ENCODE measurements around the gene C1QTNF5. TPM values are rescaled to one million over a fixed set of nuclear protein-coding genes. Genes with fewer than 3 reads are reported as not detected.
A peak's percentile ranks its signal among the peaks of the same experiment; 100 is the strongest.

The C1QTNF5 gene
- total and polyA plus RNA-seq, 5 donors from 2014 or later: not detected

DNA sequence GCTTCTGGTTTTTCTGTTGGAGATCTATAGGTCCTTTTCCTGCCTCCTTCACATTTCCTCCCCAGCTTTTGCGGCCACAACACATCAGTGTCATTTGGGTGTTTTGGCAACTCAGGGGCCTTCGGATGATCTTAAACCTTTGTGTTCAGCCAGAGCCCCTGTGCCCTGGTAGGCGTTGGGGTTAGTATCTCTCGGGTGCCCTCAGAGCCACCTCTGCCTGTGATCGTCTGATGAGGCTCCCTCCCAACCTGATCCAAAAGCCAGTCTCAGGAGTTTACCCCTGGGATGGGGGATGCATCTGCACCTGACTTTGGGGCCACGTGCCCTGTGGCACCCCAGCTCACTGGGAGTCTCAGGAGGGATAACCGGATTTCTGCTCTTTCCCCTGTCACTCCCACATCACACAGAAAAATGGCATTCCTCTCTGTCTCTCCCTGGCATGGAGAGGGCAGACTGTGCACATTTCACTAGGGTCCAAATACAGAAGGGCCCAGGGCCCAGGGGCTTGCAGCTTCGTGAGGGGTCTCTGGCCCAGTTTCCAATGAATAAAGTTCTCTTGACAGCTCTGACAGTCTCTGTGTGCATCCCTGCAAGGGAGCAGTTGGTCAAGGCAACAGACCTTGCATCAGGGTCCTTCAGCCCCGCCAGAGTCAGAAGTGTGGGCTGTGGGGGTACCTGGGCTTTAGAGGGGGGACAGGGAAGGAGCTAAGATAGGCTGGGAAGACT lies 3.8 kb downstream of the C1QTNF5 start:
- Histone ChIP-seq H3K9me3 (ENCODE audit: control insufficient read depth in 2 of 2, low read length in 2 of 2) (no peaks in the 10 kb centered on the region), H3K4me1 (ENCODE audit: control insufficient read depth, insufficient read depth, low read length, poor library complexity, severe bottlenecking) (peaks cover 41% of the 10 kb centered on the region), H3K27me3 (ENCODE audit: control insufficient read depth, insufficient read depth, low read length) (peaks cover 4% of the 10 kb centered on the region), H3K4me3 (ENCODE audit: low read depth, low read length) (no peak overlapping the region), H3K27ac (ENCODE audit: insufficient read depth, low read length, poor library complexity, severe bottlenecking) (no peak overlapping the region), H3K36me3 (ENCODE audit: control insufficient read depth, insufficient read depth, low read length) (no peaks in the 10 kb centered on the region)
- ATAC-seq (ENCODE audit: low read depth in 2 of 2) (no peak), DNase-seq (no peak)
- Mint-ChIP-seq H3K4me3 (peak overlapping the region; percentile 74 to 94 (median 84)), H3K27ac (peak overlapping the region in 1 of 3 donors; percentile 25), H3K36me3 (peaks cover 11% of the 10 kb centered on the region), H3K9me3 (peaks cover 0 to 5% (median 0%) of the 10 kb centered on the region in 7 donors), H3K4me1 (peaks cover 12 to 65% (median 33%) of the 10 kb centered on the region in 4 donors), H3K27me3 (peaks cover 41% of the 10 kb centered on the region)

DNA sequence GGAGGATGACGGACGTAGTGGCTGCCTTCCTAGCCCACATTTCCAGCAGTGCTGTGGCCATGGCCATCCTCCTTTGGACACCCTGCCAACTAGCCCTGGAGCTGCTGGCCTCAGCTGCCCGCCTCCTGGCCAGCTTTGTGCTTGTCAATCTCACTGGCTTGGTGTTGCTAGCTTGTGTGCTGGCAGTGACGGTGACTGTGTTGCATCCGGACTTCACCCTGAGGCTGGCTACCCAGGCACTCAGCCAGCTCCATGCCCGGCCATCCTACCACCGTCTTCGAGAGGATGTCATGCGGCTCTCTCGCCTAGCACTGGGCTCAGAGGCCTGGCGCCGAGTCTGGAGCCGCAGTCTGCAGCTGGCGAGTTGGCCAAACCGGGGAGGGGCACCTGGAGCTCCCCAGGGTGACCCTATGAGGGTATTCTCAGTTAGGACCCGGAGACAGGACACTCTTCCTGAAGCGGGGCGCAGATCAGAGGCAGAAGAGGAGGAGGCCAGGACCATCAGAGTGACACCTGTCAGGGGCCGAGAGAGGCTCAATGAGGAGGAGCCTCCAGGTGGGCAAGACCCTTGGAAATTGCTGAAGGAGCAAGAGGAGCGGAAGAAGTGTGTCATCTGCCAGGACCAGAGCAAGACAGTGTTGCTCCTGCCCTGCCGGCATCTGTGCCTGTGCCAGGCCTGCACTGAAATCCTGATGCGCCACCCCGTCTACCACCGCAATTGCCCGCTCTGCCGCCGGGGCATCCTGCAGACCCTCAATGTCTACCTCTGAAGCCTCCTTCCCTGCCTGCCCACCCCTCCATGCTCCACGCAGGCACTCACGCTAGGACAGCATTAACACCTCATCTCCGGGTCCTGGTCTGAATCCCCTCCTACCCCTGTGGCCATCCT lies 4.8 kb downstream of the C1QTNF5 start:
- Histone ChIP-seq H3K9me3 (ENCODE audit: control insufficient read depth in 2 of 2, low read length in 2 of 2) (no peaks in the 10 kb centered on the region), H3K27me3 (ENCODE audit: control insufficient read depth, insufficient read depth, low read length) (peaks cover 2% of the 10 kb centered on the region), H3K27ac (ENCODE audit: insufficient read depth, low read length, poor library complexity, severe bottlenecking) (no peak overlapping the region), H3K36me3 (ENCODE audit: control insufficient read depth, insufficient read depth, low read length) (no peaks in the 10 kb centered on the region), H3K4me1 (ENCODE audit: control insufficient read depth, insufficient read depth, low read length, poor library complexity, severe bottlenecking) (peaks cover 40% of the 10 kb centered on the region), H3K4me3 (ENCODE audit: low read depth, low read length) (no peak overlapping the region)
- peaks cover 12 to 60% (median 30%) of the 10 kb centered on the region in 4 donors for H3K4me1 Mint-ChIP-seq
- H3K27me3 Mint-ChIP-seq: peaks cover 31% of the 10 kb centered on the region
- ATAC-seq (ENCODE audit: low read depth in 2 of 2) (no peak), DNase-seq (no peak)
- H3K27ac Mint-ChIP-seq: peak overlapping the region in 1 of 3 donors; percentile 97
- H3K9me3 Mint-ChIP-seq: peaks cover 0 to 5% (median 0%) of the 10 kb centered on the region in 7 donors
- H3K4me3 Mint-ChIP-seq: peak overlapping the region; percentile 93 to 98 (median 96)
- peaks cover 11% of the 10 kb centered on the region for H3K36me3 Mint-ChIP-seq

DNA sequence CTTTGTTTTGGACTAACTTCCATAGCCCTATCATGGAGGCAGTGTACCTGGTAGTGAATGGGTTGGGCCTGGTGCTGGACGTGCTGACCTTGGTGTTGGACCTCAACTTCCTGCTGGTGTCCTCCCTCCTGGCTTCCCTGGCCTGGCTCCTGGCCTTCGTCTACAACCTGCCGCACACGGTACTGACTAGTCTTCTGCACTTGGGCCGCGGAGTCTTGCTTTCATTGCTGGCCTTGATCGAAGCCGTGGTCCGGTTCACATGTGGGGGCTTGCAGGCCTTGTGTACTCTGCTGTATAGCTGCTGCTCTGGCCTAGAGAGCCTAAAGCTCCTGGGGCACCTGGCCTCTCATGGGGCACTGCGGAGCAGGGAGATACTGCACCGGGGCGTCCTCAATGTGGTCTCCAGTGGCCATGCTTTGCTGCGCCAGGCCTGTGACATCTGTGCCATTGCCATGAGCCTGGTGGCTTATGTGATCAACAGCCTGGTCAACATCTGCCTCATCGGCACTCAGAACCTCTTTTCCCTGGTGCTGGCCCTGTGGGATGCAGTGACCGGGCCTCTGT lies 5.5 kb downstream of the C1QTNF5 start:
- Histone ChIP-seq H3K9me3 (ENCODE audit: control insufficient read depth in 2 of 2, low read length in 2 of 2) (no peaks in the 10 kb centered on the region), H3K4me3 (ENCODE audit: low read depth, low read length) (peak overlapping the region; percentile 84), H3K27ac (ENCODE audit: insufficient read depth, low read length, poor library complexity, severe bottlenecking) (peak overlapping the region; percentile 81), H3K4me1 (ENCODE audit: control insufficient read depth, insufficient read depth, low read length, poor library complexity, severe bottlenecking) (peaks cover 33% of the 10 kb centered on the region), H3K27me3 (ENCODE audit: control insufficient read depth, insufficient read depth, low read length) (no peaks in the 10 kb centered on the region), H3K36me3 (ENCODE audit: control insufficient read depth, insufficient read depth, low read length) (no peaks in the 10 kb centered on the region)
- Mint-ChIP-seq H3K9me3 (peaks cover 0 to 5% (median 0%) of the 10 kb centered on the region in 7 donors), H3K36me3 (peaks cover 11% of the 10 kb centered on the region), H3K27ac (peak overlapping the region; percentile 87 to 99 (median 97)), H3K4me1 (peaks cover 12 to 58% (median 29%) of the 10 kb centered on the region in 4 donors), H3K4me3 (peak overlapping the region; percentile 94 to 98 (median 97)), H3K27me3 (peaks cover 36% of the 10 kb centered on the region)
- ATAC-seq (ENCODE audit: low read depth in 2 of 2) (no peak), DNase-seq (no peak)

GRCh38 chr11:119334174-119334930 lies 6.3 kb downstream of the C1QTNF5 start, which contains the start of gene RNF26:
TSS of gene RNF26 (plus strand) at chr11:119334527. CDS start at chr11:119335123, 596 bp downstream.
- Histone ChIP-seq H3K4me3 (ENCODE audit: low read depth, low read length) (peak within 1 kb of the TSS; percentile 84), H3K27me3 (ENCODE audit: control insufficient read depth, insufficient read depth, low read length) (peaks cover 3% of the 10 kb centered on the region), H3K4me1 (ENCODE audit: control insufficient read depth, insufficient read depth, low read length, poor library complexity, severe bottlenecking) (peaks cover 24% of the 10 kb centered on the region), H3K9me3 (ENCODE audit: control insufficient read depth in 2 of 2, low read length in 2 of 2) (no peaks in the 10 kb centered on the region), H3K36me3 (ENCODE audit: control insufficient read depth, insufficient read depth, low read length) (no peaks in the 10 kb centered on the region), H3K27ac (ENCODE audit: insufficient read depth, low read length, poor library complexity, severe bottlenecking) (peak within 1 kb of the TSS; percentile 81)
- Mint-ChIP-seq H3K27ac (peak within 1 kb of the TSS; percentile 87 to 99 (median 97)), H3K27me3 (peaks cover 42% of the 10 kb centered on the region), H3K9me3 (peaks cover 0 to 4% (median 0%) of the 10 kb centered on the region in 7 donors), H3K4me1 (peaks cover 12 to 57% (median 27%) of the 10 kb centered on the region in 4 donors), H3K36me3 (peaks cover 11% of the 10 kb centered on the region), H3K4me3 (peak within 1 kb of the TSS; percentile 94 to 98 (median 97))
- DNase-seq (peak; percentile 92 to 98 (median 95)), ATAC-seq (ENCODE audit: low read depth in 2 of 2) (peak; percentile 96 to 97)

DNA sequence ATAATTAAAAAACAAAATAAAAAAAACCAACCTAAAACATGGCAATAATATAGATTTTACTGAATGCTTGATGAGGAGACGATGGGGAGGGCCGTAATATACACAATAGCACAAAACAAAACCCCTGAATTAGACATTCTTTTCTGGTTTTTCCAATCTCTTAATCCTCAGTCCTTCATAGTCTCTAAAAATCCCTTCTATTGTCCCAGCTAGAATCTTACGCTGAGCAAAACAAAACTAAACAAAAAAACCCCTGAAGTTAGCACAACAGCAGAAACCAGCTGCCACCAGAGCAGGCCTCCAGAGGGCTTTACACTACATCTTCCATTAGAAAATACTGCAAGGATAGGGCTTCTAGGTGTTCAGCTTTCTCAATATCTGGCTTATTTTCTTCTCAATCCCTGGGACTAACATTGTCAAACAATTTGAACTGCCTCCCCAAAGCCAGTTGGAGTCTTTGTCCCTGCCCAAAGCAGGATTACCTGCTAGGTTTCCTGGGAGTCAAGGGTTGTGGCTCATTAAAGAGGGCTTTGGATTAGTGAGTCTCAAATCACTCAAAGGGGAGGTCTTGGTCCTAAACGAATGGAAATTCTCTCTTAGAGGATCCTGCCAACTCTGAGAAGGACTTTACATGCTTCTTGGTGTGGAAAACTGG lies 8.4 kb downstream of the C1QTNF5 start:
- peak overlapping the region in 1 of 3 donors; percentile 97 for H3K27ac Mint-ChIP-seq
- no peak overlapping the region for H3K27ac ChIP-seq (ENCODE audit: insufficient read depth, low read length, poor library complexity, severe bottlenecking)
- no peaks in the 10 kb centered on the region for H3K9me3 ChIP-seq (ENCODE audit: control insufficient read depth in 2 of 2, low read length in 2 of 2)
- H3K27me3 Mint-ChIP-seq: peaks cover 35% of the 10 kb centered on the region
- ATAC-seq (ENCODE audit: low read depth in 2 of 2): no peak
- peaks cover 16% of the 10 kb centered on the region for H3K4me1 ChIP-seq (ENCODE audit: control insufficient read depth, insufficient read depth, low read length, poor library complexity, severe bottlenecking)
- H3K9me3 Mint-ChIP-seq: no peaks in the 10 kb centered on the region
- peaks cover 4% of the 10 kb centered on the region for H3K27me3 ChIP-seq (ENCODE audit: control insufficient read depth, insufficient read depth, low read length)
- H3K36me3 Mint-ChIP-seq: peaks cover 5% of the 10 kb centered on the region
- H3K4me3 Mint-ChIP-seq: peak overlapping the region; percentile 68 to 98 (median 95)
- no peak for DNase-seq
- H3K4me3 ChIP-seq (ENCODE audit: low read depth, low read length): no peak overlapping the region
- H3K4me1 Mint-ChIP-seq: peaks cover 7 to 38% (median 19%) of the 10 kb centered on the region in 4 donors
- H3K36me3 ChIP-seq (ENCODE audit: control insufficient read depth, insufficient read depth, low read length): no peaks in the 10 kb centered on the region

- Histone ChIP-seq H3K36me3 (ENCODE audit: control insufficient read depth, insufficient read depth, low read length) (no peaks in the 10 kb centered on the region), H3K27me3 (ENCODE audit: control insufficient read depth, insufficient read depth, low read length) (peaks cover 4% of the 10 kb centered on the region), H3K9me3 (ENCODE audit: control insufficient read depth in 2 of 2, low read length in 2 of 2) (no peaks in the 10 kb centered on the region), H3K27ac (ENCODE audit: insufficient read depth, low read length, poor library complexity, severe bottlenecking) (no peak overlapping the region), H3K4me3 (ENCODE audit: low read depth, low read length) (no peak overlapping the region), H3K4me1 (ENCODE audit: control insufficient read depth, insufficient read depth, low read length, poor library complexity, severe bottlenecking) (peaks cover 13% of the 10 kb centered on the region)
- ATAC-seq (ENCODE audit: low read depth in 2 of 2): no peak
- peaks cover 35% of the 10 kb centered on the region for H3K27me3 Mint-ChIP-seq
- H3K9me3 Mint-ChIP-seq: no peaks in the 10 kb centered on the region
- peak overlapping the region in 2 of 4 donors; percentile 2 to 73 for H3K4me3 Mint-ChIP-seq
- no peak overlapping the region for H3K27ac Mint-ChIP-seq
- no peak for DNase-seq
- H3K36me3 Mint-ChIP-seq: no peaks in the 10 kb centered on the region
- peaks cover 4 to 21% (median 11%) of the 10 kb centered on the region in 4 donors for H3K4me1 Mint-ChIP-seq
These were observed 10.4 kb downstream of the C1QTNF5 start for GRCh38 chr11:119330237-119330636.
